ENCODE results near the gene DUSP15. TPM values are rescaled to one million over a fixed set of nuclear protein-coding genes. Genes with fewer than 3 reads are reported as not detected.
"Not testable (repeated sequence)": the region's sequence is repeated elsewhere in the genome, so short reads cannot be mapped to it uniquely, and the experiment has no call there.

Gene DUSP15, protein sequence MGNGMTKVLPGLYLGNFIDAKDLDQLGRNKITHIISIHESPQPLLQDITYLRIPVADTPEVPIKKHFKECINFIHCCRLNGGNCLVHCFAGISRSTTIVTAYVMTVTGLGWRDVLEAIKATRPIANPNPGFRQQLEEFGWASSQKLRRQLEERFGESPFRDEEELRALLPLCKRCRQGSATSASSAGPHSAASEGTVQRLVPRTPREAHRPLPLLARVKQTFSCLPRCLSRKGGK
- total RNA-seq: 49.5 TPM

DNA sequence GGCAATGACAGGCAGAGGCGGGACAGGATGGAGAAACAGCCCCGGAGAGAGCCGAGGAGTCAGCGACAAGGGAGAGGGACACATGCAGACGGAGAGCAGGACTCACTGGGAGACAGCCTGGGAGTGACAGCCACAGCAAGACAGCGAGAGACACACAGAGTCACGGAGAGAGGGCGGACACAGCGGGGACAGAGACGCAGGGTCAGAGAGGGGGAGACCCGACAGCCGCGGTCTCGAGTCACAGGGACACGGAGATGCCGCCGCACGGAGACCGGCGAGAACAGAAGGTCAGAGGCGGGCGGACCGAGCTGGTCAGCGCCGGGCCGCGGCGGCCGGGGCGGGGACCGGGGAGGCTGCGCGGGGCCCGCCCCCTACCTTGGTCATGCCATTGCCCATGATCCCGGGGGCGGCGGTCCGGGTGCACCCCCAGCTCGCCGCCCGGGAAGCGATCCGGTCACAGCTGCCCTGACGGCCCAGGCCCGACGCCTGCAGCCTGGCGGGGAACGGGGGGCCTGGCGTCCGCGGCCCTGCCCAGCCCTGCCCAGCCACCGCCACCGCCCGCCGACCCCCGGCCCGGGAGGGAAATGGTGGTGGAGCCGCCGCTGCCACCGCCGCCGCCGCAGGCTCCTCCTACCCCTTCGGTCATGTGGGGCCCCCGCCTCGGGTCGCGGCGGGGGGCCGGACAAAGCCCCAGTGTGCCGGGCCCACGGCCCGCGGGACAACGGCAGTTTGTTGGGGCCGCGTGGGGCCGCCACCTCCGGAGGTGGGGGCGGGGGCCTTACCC lies at the start of gene DUSP15, which contains the start of gene TTLL9:
Gene DUSP15 (minus strand): TSS at position 586 of the 784 bp plus-strand sequence. CDS start 190 bp downstream, at position 396.
Gene TTLL9 (plus strand): TSS at position 693 of the 784 bp plus-strand sequence. CDS start 493 bp downstream, outside the sequence.
- peak; percentile 86 for ATAC-seq
- DNase-seq (ENCODE audit: low spot score): peak; percentile 74
- intact Hi-C loops (cut with DNase I): no loop called here

DNA sequence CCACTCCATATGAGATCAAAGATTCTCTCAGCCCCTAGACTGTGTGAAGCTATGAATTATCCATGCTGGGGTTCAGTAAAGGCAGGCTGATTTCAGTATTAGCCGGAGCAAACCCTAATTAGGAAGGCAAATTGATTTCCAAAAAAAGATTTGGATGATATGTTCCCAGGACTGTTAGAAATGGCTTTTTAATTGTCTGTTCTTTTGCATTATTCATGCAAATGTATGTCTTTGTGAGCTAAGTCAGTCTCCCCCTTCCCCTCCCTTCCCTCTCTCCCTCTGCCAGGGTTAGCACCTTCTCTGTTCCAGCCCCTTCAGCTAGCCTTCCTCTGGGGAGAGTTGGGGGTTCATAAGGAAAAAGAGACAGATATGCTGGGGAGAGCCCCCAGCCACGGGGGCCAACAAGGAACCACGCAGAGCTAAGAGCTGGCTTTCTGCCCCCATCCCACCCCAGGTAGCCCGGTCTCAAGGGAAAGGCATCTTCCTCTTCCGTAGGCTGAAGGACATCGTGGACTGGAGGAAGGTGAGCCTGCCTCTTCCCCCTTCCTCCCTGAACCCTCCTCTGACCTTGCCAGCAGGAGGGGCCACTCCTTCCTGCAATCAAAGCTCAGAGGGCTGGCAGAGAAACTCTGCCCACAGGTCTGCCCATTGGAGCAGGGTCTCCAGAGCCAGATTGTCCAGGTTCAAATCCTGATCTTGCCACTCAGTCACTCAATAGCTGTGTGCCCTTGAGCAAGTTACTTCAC lies 49.3 kb upstream of the DUSP15 start:
- ATAC-seq (no peak), DNase-seq (ENCODE audit: low spot score) (peak; percentile 43)
- intact Hi-C loops (cut with DNase I): no loop called here

DNA sequence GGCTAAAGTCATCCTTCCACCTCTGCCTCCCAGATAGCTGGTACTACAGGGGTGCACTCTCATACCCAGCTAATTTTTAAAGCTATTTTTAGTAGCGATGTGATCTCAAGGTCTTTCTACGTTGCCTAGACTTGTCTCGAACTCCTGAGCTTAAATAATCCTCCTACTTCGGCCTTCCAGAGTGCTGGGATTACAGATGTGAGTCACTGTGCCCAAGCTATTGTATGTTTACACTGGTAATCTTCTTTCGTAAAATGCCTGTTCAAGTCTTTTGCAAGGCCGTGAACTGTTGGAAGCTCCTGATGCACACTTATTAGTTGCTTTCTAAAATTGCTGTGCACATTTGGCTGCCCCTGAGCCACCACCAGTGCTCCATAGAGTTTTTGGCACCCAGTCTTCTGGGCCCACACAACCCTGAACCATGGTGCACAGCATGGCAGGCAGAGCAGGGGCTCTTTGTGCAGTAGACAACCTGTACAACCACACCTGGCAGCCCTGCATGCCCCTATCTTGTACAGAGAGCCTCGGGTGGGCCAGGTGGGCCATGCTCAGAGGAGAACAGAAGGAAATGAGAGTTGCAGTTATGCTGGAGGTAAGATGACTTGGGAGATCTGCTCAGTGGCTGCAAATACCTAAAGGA lies 48.3 kb upstream of the DUSP15 start:
- intact Hi-C loops (cut with DNase I): no loop called here
- no peak for ATAC-seq
- peak; percentile 23 for DNase-seq (ENCODE audit: low spot score)

DNA sequence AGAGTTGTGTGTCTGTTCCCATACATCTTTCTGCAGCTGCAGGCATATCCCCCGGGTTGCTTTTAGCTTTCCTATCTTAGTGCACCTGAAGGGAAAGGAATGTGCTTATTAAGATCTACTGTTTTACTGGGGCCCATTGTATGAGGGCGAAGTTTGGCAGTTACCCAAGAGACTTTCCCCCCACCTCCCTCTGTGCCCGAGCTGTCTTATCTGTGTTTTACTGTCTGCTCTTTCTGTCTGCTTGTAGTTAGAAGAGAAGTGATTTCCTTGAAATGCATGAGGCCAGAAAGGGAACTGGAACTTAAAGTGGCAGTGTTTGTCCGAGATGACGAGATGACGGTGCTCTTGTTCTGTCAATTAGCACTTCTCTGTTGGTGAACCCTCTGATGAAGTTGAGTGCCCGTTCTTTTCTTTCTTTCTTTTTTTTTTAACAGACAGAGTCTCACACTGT lies 47.7 kb upstream of the DUSP15 start:
- ATAC-seq; DNase-seq (ENCODE audit: low spot score); intact Hi-C loops (cut with DNase I): not testable (repeated sequence)

DNA sequence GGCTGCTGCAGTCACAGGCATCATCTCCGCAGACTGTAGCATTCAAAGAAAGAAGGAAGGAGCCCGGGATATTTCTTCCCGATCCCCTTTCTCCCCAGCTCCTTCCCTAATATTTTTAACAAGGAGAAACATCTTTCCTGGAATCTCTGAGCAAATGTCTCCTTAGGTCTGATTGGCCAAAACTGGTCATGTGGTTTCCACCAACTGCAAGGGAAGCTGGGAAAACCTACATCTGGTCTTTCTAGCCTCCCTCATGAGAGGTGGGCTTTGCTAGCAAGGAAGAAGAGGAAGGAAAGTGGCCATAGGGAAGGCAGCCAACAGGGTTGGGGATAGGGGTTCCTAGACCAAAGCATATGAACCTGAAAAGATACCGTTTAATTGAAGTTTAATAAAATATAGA lies 46.4 kb upstream of the DUSP15 start:
- ATAC-seq (no peak), DNase-seq (ENCODE audit: low spot score) (no peak)
- intact Hi-C loops (cut with DNase I): no loop called here

DNA sequence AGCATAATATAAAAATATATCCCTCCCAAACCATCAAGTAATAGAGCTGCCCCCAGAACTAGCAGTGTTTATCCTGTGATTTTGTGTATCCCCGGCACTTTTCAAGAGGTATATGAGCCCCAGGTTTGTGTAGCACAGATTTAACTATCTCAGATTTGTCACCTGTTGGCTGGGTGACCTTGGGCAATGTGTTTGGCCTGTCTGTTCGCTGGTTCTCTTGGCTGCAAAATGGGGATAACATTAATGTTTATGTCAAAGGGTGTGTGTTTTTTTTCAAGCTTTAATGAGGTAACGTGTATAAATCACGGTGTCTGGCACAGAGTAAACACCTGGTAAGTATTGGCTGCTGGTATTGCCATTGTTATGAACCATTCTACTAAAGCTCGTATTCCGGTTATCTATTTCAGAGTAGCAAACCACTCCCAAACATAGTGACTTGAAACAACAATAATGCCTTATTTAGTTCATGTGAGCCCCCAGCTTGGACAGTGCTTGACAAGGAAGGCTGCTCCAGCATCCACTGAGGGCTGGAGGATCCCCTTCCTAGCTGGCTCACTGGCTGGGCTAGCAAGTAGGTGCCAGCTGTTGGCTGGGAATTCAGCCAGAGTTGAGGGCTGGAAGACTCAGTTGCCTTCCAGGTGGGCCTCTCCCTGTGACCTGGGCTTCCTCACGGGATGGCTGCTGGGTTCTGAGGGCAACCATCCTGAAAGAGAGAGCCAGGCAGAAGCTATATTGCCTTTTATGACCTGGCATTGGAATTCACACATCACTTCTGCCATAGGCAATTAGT lies 45.4 kb upstream of the DUSP15 start:
- no peak for DNase-seq (ENCODE audit: low spot score)
- no peak for ATAC-seq
- intact Hi-C loops (cut with DNase I): no loop called here

DNA sequence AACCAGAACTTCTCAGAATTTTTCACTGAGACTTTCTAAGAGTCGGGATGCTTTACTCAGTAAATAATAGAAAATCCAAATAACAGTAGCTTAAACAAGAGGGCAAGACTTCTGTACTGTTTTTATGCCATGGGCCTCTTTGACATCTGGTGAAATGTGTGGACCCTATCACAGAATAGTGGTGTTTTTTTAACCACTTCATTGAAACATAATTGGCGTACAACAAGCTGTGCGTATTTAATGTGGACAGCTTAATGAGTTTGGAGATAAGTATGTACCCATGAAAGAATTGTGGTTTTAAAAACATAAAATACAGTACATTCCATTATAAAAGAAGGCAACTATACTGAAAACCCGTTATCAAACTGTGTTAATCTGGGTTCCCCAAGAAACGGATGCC lies 43.8 kb upstream of the DUSP15 start:
- DNase-seq (ENCODE audit: low spot score) (no peak), ATAC-seq (no peak)
- intact Hi-C loops (cut with DNase I): no loop called here

DNA sequence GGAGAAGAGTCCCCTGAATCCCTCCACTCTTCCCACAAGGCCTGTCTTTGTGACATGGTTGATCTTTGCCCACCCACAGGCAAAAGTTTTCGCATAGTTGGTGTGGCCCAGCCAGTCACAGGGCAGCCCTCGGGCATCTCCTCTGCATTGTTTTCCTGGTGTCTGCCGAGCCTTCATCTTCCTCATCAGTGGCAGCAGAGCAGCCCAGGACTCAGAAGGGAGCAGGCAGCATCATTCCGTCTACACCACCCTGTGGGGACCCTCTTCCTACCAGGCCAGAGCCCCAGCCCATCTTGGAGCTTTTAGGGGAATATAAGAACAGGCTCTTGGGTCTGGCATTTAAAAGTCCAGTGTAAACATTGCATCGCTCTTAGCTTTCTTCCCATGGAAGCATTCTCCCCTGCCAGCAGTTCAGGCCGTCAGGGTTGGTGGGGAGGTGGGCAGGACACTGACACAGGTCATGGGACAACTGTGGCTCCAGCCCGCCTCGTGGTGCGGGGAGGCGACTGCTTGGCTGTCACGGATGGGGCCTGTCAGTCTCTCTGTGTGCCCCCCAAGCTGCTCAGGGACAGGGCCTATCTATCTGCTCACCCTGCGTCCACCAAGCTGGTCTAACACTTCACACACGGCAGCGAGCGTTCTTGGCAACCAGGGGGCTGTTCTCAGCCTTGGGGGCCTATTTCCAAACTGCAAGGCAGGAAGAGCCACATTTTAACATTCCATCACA lies 43.3 kb upstream of the DUSP15 start:
- intact Hi-C loops (cut with DNase I): no loop called here
- DNase-seq (ENCODE audit: low spot score): no peak
- ATAC-seq: no peak

DNA sequence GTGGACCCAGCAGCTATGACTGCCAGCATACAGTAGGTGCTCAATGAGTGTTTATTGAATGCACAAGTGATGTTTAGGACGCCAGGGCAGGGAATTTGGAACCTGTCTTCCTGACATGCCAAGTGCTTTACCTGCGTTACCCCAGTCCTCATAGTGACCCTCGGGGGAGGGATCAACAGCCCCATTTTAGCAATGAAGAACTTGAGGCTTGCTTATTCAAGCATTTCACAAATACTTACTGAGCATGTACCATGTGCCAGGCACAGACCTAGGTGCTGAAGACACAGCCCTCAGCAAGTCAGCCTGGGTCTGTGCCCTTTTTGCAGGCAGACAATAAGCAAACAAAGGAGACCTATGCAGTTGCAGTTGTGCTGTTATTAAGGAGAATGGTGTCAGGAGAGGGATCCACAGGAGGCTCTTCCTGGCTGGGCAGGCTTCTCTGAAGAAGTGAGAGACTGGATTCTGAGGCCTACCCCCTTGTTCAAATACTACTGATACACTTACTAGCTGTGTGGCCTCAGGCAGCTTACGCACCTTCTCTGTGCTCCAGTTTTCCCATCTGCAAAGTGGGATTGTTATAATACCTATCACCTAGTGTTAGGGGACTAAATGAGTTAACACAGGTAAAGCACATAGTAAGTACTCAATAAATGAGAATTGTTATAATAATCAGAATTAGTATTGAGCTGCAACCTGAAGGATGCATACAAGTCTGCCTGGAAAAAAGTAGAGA lies 39.9 kb upstream of the DUSP15 start:
- ATAC-seq: no peak
- no peak for DNase-seq (ENCODE audit: low spot score)
- intact Hi-C loops (cut with DNase I): no loop called here

DNA sequence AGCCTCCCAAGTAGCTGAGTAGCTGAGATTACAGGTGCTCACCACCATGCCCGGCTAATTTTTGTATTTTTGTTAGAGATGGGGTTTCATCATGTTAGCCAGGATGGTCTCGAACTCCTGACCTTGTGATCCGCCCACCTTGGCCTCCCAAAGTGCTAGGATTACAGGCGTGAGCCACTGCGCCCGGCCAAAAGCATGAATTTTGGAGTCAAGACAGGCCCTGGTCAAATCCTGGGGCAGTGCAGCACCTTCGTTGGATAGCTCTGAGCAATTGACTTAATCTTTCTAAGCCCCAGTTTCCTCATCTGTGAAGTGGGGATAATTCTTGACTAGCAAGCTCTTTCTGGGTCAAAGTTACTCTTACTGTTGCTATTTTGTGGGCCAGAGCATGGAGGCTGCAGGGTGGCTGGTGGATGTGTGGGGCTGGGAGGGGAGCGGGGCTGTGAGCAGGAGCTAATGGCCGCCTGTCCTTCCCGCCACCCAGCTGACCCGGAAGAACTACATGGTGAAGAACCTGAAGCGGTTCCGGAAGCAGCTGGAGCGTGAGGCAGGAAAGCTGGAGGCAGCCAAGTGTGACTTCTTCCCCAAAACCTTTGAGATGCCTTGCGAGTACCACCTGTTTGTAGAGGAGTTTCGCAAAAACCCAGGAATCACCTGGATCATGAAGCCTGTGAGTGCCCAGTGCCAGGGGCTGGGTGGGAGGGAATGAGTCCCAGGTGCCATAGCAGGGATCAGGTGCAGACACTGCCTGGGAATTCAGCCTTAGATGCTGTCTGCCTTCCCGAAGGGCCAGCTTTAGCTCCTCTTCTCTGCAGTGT lies 39.1 kb upstream of the DUSP15 start:
- DNase-seq (ENCODE audit: low spot score): no peak
- intact Hi-C loops (cut with DNase I): no loop called here

DNA sequence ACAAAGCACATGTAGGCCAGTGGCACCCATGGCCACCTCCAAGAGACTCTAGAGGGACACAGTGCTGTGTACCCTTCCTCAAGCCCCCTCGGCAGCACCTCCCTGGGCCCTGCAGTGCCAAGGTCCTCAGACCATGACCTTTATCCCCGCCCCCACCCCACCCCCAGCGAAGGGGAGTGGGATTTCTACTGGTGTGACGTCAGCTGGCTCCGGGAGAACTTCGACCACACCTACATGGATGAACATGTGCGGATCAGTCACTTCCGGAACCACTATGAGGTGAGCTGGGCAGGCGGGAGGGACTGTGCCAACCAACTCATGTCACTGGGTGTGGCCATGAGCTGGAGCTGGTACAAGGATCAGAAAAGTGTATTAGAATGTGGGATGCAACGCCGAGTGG lies 38.1 kb upstream of the DUSP15 start:
- ATAC-seq (no peak), DNase-seq (ENCODE audit: low spot score) (no peak)
- intact Hi-C loops (cut with DNase I): no loop called here

More for the DNA sequence above, 39.1 kb upstream of the DUSP15 start:
- no peak for ATAC-seq

DNA sequence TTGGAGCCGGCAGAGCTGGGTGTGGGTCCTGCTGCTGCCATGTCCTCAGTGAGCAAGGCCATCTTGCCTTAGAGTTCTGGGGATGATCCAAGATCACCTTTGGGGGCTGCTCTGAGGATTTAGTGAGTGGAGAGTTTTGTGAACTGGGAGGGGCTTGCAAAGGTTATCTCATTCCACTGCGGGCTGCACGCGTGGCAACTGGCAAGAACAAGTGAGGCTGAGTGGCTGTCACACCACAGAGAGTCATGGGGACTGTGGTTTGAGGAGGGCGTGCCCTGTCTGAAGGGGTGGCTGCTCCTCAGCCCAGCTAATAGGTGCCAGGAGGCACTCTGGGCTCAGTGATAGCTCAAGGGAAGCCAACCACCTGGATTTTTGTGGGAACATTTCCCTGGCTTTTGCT lies 37.7 kb upstream of the DUSP15 start:
- intact Hi-C loops (cut with DNase I): no loop called here
- no peak for ATAC-seq
- DNase-seq (ENCODE audit: low spot score): no peak

DNA sequence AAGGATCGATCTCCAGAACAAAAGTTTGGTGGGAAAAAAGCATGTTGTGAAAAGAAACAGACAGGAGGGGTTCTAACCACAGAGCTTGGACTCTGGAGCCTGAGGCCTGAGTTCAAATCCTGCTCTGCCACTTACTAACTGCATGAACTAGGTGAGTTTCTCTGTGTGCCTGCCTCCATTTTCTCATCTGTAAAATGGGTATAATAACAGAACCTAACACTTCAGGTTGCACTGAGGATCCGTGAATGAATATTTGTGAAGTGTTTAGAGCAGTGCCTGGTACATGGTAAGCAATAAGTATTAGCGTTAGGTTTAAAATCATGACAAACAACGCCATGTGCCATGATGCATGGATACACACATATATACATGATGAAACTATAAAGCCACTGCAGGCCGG lies 36.7 kb upstream of the DUSP15 start:
- intact Hi-C loops (cut with DNase I): no loop called here
- no peak for DNase-seq (ENCODE audit: low spot score)
- ATAC-seq: no peak

DNA sequence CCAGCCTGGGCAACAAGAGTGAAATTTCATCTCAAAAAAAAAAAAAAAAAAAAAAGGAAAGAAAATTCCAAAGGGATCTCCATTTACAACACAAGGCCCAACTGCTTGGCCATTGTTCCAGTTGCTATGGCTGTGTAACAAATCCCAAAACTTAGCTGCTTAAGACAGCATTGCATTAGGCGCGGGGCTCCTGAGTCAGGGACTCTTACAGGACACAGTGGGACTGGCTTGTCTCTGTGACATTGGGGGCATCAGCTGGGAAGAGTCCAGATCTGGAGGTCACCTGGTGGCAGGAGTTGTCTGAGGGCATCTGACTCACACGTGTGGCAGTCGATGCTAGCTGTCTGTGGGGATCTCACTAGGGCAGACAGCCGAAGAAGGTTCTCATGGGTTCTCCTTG lies 35.7 kb upstream of the DUSP15 start:
- no peak for ATAC-seq
- intact Hi-C loops (cut with DNase I): no loop called here
- DNase-seq (ENCODE audit: low spot score): no peak

DNA sequence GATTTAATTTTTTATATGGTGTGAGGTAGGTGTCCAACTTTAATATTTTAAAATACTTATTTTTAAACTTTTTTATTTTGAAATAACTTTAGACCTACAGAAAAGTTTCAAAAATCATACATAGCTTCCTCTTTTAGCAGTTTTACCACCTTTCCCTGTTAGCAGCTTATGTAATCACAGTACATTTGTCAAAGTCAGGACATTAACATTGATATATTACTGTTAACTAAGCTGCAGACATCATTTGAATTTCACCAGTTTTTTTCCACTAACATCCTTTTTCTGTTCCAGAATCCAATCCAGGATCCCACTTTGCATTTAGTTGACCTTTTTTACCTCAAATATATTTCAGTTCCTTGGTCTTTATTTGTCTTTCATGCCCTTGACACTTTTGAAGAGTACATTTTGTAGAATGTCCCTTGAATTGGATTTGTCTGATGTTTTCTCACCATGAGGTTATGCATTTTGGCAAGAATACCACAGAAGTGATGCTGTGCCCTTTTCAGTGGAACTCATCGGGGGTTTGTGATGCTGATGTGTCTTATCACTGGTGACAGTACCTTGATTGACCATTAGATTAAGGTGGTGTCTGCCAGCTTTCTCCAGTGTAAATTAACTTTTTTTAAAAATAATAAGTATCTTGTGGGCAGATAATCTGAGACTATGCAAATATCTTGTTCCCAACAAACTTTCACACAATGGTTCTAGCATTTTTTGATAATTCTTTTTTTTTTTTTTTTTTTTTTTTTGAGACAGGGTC lies 33.5 kb upstream of the DUSP15 start:
- ATAC-seq (no peak), DNase-seq (ENCODE audit: low spot score) (no peak)
- intact Hi-C loops (cut with DNase I): no loop called here

DNA sequence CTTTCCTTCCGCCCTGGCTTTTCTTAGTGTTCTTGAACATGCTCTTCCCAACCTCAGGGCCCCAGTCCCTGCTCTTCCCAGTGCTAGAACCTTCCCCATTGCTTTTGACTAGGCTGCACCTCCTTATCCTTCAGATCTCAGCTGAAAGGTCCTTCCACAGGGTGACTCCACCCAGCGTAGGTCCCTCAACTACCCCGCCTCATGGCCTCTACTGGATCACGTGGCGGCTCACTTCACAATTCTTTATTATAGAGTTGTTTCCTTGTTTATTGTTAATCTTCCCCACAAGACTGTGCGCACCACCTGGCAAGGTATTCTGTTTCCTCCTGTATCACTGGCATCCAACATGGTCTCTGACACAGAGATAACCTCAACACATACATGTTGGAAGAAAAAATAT lies 31.3 kb upstream of the DUSP15 start:
- ATAC-seq (no peak), DNase-seq (ENCODE audit: low spot score) (no peak)

More for the DNA sequence above, 31.3 kb upstream of the DUSP15 start:
- intact Hi-C loops (cut with DNase I): no loop called here
